Uterus (tissue), 4 donors: ENCODE data around the gene RFX4. TPM values are rescaled to one million over a fixed set of nuclear protein-coding genes. Genes with fewer than 3 reads are reported as not detected.

ENCODE experiments used
- DNase-seq, 2 donors: peaks; one replicate each; pipeline ENCODE4 v3.0.0-alpha.2; 2019 to 2020
- H3K27ac ChIP-seq, 2 donors: fragments of 200-600 bp; sonication (generic); 1 replicate in 1 of 2; 2 replicates in 1 of 2; pipeline ENCODE4 v1.5.1; 2016 to 2018
- H3K27me3 ChIP-seq, 2 donors: fragments of 200-600 bp; sonication (generic); one replicate each; pipeline ENCODE4 v1.5.1; 2018 to 2019; ENCODE audit warnings: control low read depth in 1 of 2
- H3K36me3 ChIP-seq, 2 donors: fragments of 200-600 bp; sonication (generic); one replicate each; pipeline ENCODE4 v1.5.1; 2019; ENCODE audit warnings: control low read depth in 1 of 2
- H3K4me1 ChIP-seq, 2 donors: fragments of 200-600 bp; sonication (generic); one replicate each; pipeline ENCODE4 v1.5.1; 2018 to 2019; ENCODE audit warnings: control low read depth in 1 of 2
- H3K4me3 ChIP-seq, 2 donors: fragments of 200-600 bp; sonication (generic); 1 replicate in 1 of 2; 2 replicates in 1 of 2; pipeline ENCODE4 v1.5.1; 2018 to 2019; ENCODE audit warnings: mild to moderate bottlenecking in 1 of 2
- H3K9me3 ChIP-seq, 2 donors: fragments of 200-600 bp; sonication (generic); one replicate each; pipeline ENCODE4 v1.5.1; 2019; ENCODE audit warnings: control low read depth in 1 of 2
- CTCF ChIP-seq, 4 experiments: fragments of 200-600 bp in 2 of 4; fragments of 450-650 bp in 2 of 4; sonication (generic) in 2 of 4; IDR thresholded peaks; one replicate each; pipeline ENCODE4 v1.5.1; 2016 to 2019; ENCODE audit warnings: antibody characterized with exemption in 4 of 4, mild to moderate bottlenecking in 2 of 4, moderate library complexity in 1 of 4
- POLR2A ChIP-seq, 2 donors: fragments of 450-650 bp; IDR thresholded peaks; one replicate each; pipeline ENCODE4 v1.6.1; 2016; ENCODE audit warnings: antibody characterized with exemption in 2 of 2, mild to moderate bottlenecking in 1 of 2, moderate library complexity in 1 of 2
- intact Hi-C: fragments of 100-400 bp; cut with DNase I; formaldehyde crosslinking; loops from one replicate; pipeline ENCODE4 v1.15.1; 2023; ENCODE audit warnings: low total_unique reads
- total RNA-seq, 4 donors: library from RNA; depleted of rRNA in 3 of 4; stranded (reverse); fragments of >200 nt in 3 of 4; gene quantifications; one replicate each; pipeline versions ENCODE4 v1.1.0 to v1.2.4, GENCODE V29; 2014 to 2023
- donor health status: DM: yes; HTN: yes; CAD: no.

RFX4 gene
- total RNA-seq, 4 donors from 2014 or later: not detected

DNA sequence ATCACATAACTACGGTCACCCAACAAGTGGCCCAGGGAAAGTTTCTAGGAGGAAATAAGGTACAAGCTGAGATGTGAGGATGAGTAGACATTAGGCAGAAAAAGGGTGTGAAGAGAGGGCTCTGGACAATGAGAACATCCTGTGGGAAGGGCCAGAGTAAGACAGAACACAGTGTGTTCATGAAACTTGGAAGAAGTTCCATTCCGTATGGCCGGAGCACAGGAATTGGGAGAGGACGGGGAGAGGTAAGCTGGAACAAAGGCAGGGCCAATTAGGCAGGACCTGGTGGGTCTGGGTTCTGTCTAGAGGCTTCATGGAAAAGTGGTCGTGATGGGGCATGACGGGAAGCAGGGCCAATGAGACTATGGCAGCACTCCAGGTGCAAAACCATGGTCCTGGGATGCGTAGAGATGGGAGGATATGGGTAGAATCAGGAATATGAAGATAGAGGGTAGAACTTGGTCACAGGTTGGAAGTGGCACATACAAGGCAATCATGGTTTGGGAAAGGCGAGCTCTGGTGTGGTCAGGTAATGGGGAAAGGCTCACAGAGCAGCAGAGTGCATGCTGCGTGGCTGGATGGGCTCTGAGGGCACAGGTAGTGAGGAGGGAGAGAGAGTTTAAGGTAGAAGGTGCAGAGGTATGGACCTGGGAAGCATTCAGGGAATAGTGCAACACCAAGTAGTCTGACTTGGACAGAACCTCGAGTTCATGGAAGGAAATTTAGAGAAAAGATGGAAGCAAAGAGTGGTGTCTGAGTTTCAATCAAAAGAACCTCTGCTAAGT is 93.0 kb downstream of the RFX4 start:
- Histone ChIP-seq H3K9me3 (no peaks in the 10 kb centered on the region), H3K27me3 (no peaks in the 10 kb centered on the region), H3K4me1 (no peaks in the 10 kb centered on the region), H3K4me3 (no peak overlapping the region), H3K27ac (no peak overlapping the region), H3K36me3 (no peaks in the 10 kb centered on the region)
- DNase-seq: no peak
- intact Hi-C loops: no loop called here
- TF ChIP-seq CTCF (IDR thresholded peaks at IDR 0.05): no peak
- TF ChIP-seq POLR2A (IDR thresholded peaks at IDR 0.05): no peak

- intact Hi-C loops: no loop called here
- no peaks in the 10 kb centered on the region for H3K4me1 ChIP-seq
- H3K9me3 ChIP-seq: no peaks in the 10 kb centered on the region
- no peaks in the 10 kb centered on the region for H3K36me3 ChIP-seq
- TF ChIP-seq POLR2A (IDR thresholded peaks at IDR 0.05): no peak
- no peak for DNase-seq
- H3K4me3 ChIP-seq: no peak overlapping the region
- no peak overlapping the region for H3K27ac ChIP-seq
- H3K27me3 ChIP-seq: no peaks in the 10 kb centered on the region
Observed at GRCh38 chr12:106679574-106679973, 96.8 kb downstream of the RFX4 start.

GRCh38 chr12:106680280-106680679 is 97.5 kb downstream of the RFX4 start:
- no peak for TF ChIP-seq POLR2A (IDR thresholded peaks at IDR 0.05)
- TF ChIP-seq CTCF (IDR thresholded peaks at IDR 0.05): no peak
- intact Hi-C loops: no loop called here

GRCh38 chr12:106681210-106681609 is 98.4 kb downstream of the RFX4 start:
- Histone ChIP-seq H3K27ac (no peak overlapping the region), H3K4me1 (no peaks in the 10 kb centered on the region), H3K4me3 (no peak overlapping the region), H3K9me3 (no peaks in the 10 kb centered on the region), H3K27me3 (no peaks in the 10 kb centered on the region), H3K36me3 (no peaks in the 10 kb centered on the region)
- no peak for DNase-seq
- TF ChIP-seq CTCF (IDR thresholded peaks at IDR 0.05): no peak
- no peak for TF ChIP-seq POLR2A (IDR thresholded peaks at IDR 0.05)
- intact Hi-C loops: no loop called here

More at GRCh38 chr12:106680280-106680679, 97.5 kb downstream of the RFX4 start:
- Histone ChIP-seq H3K4me1 (no peaks in the 10 kb centered on the region), H3K36me3 (no peaks in the 10 kb centered on the region), H3K4me3 (no peak overlapping the region), H3K27me3 (no peaks in the 10 kb centered on the region), H3K27ac (no peak overlapping the region), H3K9me3 (no peaks in the 10 kb centered on the region)
- DNase-seq: no peak

GRCh38 chr12:106682594-106683234 is 99.9 kb downstream of the RFX4 start:
- TF ChIP-seq CTCF (IDR thresholded peaks at IDR 0.05) (no peak), POLR2A (IDR thresholded peaks at IDR 0.05) (no peak)
- intact Hi-C loops: no loop called here

More at GRCh38 chr12:106682594-106683234, 99.9 kb downstream of the RFX4 start:
- Histone ChIP-seq H3K27ac (no peak overlapping the region), H3K4me1 (no peaks in the 10 kb centered on the region), H3K36me3 (no peaks in the 10 kb centered on the region), H3K9me3 (no peaks in the 10 kb centered on the region), H3K27me3 (no peaks in the 10 kb centered on the region), H3K4me3 (no peak overlapping the region)
- DNase-seq: no peak
